Liver (tissue), 9 donors: ENCODE data around the gene ANKRD6. TPM values are rescaled to one million over a fixed set of nuclear protein-coding genes. Genes with fewer than 3 reads are reported as not detected.

Experiments used
- DNase-seq: peaks from one replicate; pipeline ENCODE4 v3.0.0-alpha.2; 2017; ENCODE audit warnings: low spot score
- H3K27ac ChIP-seq, 2 donors: one replicate each; pipeline ENCODE4 v1.7.0; 2013; ENCODE audit warnings: inconsistent platforms in 2 of 2, low read length in 2 of 2, control low read depth in 1 of 2, low read depth in 1 of 2, mild to moderate bottlenecking in 1 of 2
- H3K27me3 ChIP-seq, 4 donors: one replicate each; pipeline versions ENCODE4 v1.6.1 to v1.7.0; 2013; ENCODE audit warnings: low read length in 3 of 4, inconsistent platforms in 1 of 4, mild to moderate bottlenecking in 1 of 4, moderate library complexity in 1 of 4; ENCODE audit not compliant: control insufficient read depth in 4 of 4, insufficient read depth in 4 of 4
- H3K36me3 ChIP-seq, 4 donors: one replicate each; pipeline versions ENCODE4 v1.6.1 to v1.7.0; 2013; ENCODE audit warnings: low read length in 3 of 4, mild to moderate bottlenecking in 3 of 4, low read depth in 1 of 4, moderate library complexity in 1 of 4; ENCODE audit not compliant: control insufficient read depth in 4 of 4, insufficient read depth in 3 of 4
- H3K4me1 ChIP-seq, 4 donors: one replicate each; pipeline versions ENCODE4 v1.6.1 to v1.7.0; 2013; ENCODE audit warnings: low read length in 3 of 4, mild to moderate bottlenecking in 3 of 4, moderate library complexity in 1 of 4; ENCODE audit not compliant: control insufficient read depth in 4 of 4, insufficient read depth in 4 of 4
- H3K4me3 ChIP-seq, 3 donors: one replicate each; pipeline versions ENCODE4 v1.6.1 to v1.7.0; 2013; ENCODE audit warnings: low read length in 3 of 3, control low read depth in 1 of 3, low read depth in 1 of 3, mild to moderate bottlenecking in 1 of 3
- H3K9ac ChIP-seq, 2 donors: one replicate each; pipeline ENCODE4 v1.7.0; 2013; ENCODE audit warnings: low read length in 2 of 2, mild to moderate bottlenecking in 2 of 2, moderate library complexity in 2 of 2, control low read depth in 1 of 2, low read depth in 1 of 2
- H3K9me3 ChIP-seq, 4 donors: one replicate each; pipeline versions ENCODE4 v1.6.1 to v1.7.0; 2013; ENCODE audit warnings: low read length in 3 of 4; ENCODE audit not compliant: control insufficient read depth in 4 of 4
- EGR1 ChIP-seq, 2 donors: IDR thresholded peaks; 2 replicates each; pipeline ENCODE4 v1.6.1; 2016 to 2018; ENCODE audit warnings: antibody characterized with exemption in 2 of 2, low read depth in 2 of 2
- FOXA1 ChIP-seq: IDR thresholded peaks from 2 replicates; pipeline ENCODE4 v1.6.1; 2016; ENCODE audit warnings: antibody characterized with exemption
- FOXA2 ChIP-seq: IDR thresholded peaks from 2 replicates; pipeline ENCODE4 v1.6.1; 2016; ENCODE audit warnings: antibody characterized with exemption
- GABPA ChIP-seq, 2 donors: IDR thresholded peaks in 1 of 2; conservative IDR thresholded peaks in 1 of 2; 2 replicates each; pipeline ENCODE4 v1.6.1; 2016; ENCODE audit warnings: antibody characterized with exemption in 2 of 2, mild to moderate bottlenecking in 1 of 2, moderate library complexity in 1 of 2
- HNF4A ChIP-seq, 2 donors: conservative IDR thresholded peaks; 2 replicates each; pipeline ENCODE4 v1.6.1; 2016; ENCODE audit warnings: antibody characterized with exemption in 2 of 2, mild to moderate bottlenecking in 2 of 2
- HNF4G ChIP-seq: IDR thresholded peaks from 2 replicates; pipeline ENCODE4 v1.6.1; 2016; ENCODE audit warnings: antibody characterized with exemption
- JUND ChIP-seq, 2 donors: IDR thresholded peaks; 2 replicates each; pipeline ENCODE4 v1.6.1; 2016; ENCODE audit warnings: antibody characterized with exemption in 2 of 2
- NR2F2 ChIP-seq: IDR thresholded peaks from 2 replicates; pipeline ENCODE4 v1.6.1; 2016; ENCODE audit warnings: antibody characterized with exemption
- RAD21 ChIP-seq, 2 donors: IDR thresholded peaks; 2 replicates each; pipeline ENCODE4 v1.6.1; 2016; ENCODE audit warnings: antibody characterized with exemption in 2 of 2, mild to moderate bottlenecking in 2 of 2
- RXRA ChIP-seq, 2 donors: IDR thresholded peaks; 2 replicates each; pipeline ENCODE4 v1.6.1; 2017 to 2018; ENCODE audit warnings: antibody characterized with exemption in 2 of 2, mild to moderate bottlenecking in 1 of 2
- SP1 ChIP-seq: IDR thresholded peaks from 2 replicates; pipeline ENCODE4 v1.6.1; 2018; ENCODE audit warnings: antibody characterized with exemption, mild to moderate bottlenecking
- TAF1 ChIP-seq: conservative IDR thresholded peaks from 2 replicates; pipeline ENCODE4 v1.6.1; 2016; ENCODE audit warnings: antibody characterized with exemption, mild to moderate bottlenecking
- WGBS: extraction: QIAGEN DNeasy Blood & Tissue Kit; methylation state at CpG from one replicate; pipeline ENCODE4 v1.1.7; 2013; 5-methylcytosine and 5-hydroxymethylcytosine counted together
- polyA plus RNA-seq, 2 donors: library from polyadenylated mRNA; stranded (reverse) in 1 of 2; unstranded in 1 of 2; fragments of 200-250 nt in 1 of 2; fragments of >200 nt in 1 of 2; fragmentation: Nextera tagmentation in 1 of 2; extraction: Ambion mirVana in 1 of 2; gene quantifications; one replicate each; pipeline versions ENCODE4 v1.2.1 to v1.2.3, GENCODE V29; 2013 to 2015
- total RNA-seq, 2 donors: library from RNA; depleted of rRNA; stranded (reverse); fragments of >200 nt; gene quantifications; one replicate each; pipeline ENCODE4 v1.2.3, GENCODE V29; 2014
- TF ChIP-seq, protein P1 (sequence below): IDR thresholded peaks from 2 replicates; pipeline ENCODE4 v1.6.1; 2016; ENCODE audit warnings: antibody characterized with exemption
- TF ChIP-seq, protein P2 (sequence below): IDR thresholded peaks from 2 replicates; pipeline ENCODE4 v1.6.1; 2016; ENCODE audit warnings: antibody characterized with exemption
- TF ChIP-seq, protein P3 (sequence below): IDR thresholded peaks from 2 replicates; pipeline ENCODE4 v1.6.1; 2016; ENCODE audit warnings: antibody characterized with exemption
- TF ChIP-seq, protein P4 (sequence below): IDR thresholded peaks from 2 replicates; pipeline ENCODE4 v1.6.1; 2016; ENCODE audit warnings: antibody characterized with exemption, mild to moderate bottlenecking
- TF ChIP-seq, protein P5 (sequence below): fragments of 150-350 bp; IDR thresholded peaks from 2 replicates; pipeline ENCODE4 v1.5.1; 2017; ENCODE audit warnings: improper control_type of control experiment, low read depth, low read length; ENCODE audit not compliant: missing input control
- donor health status: healthy.
- donor health status: healthy.
- donor health status: healthy.
- donor health status: healthy.
- donor health status: healthy.

Gene ANKRD6
- total and polyA plus RNA-seq, 4 donors, result 2.9 to 9.2 (median 3.8) TPM

DNA sequence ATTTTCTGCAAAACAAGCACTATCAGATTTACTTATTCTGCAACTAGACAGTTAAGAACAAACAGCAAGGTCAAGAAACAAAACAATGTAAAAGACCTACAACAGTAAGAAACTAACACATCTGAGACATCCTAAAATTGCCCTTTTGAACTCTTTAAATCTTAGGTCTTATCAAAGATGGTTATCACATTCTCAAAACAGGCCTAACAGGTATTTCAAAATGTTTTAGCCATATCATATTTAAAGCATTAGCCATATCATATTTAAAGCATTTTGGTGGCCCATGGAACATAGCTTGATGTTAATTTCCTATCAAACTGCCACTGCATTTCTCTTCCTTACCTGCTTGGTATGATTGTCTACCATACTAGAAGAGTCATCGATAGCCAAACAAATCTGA, 216.7 kb downstream of the ANKRD6 start:
- no peak for DNase-seq
- Histone ChIP-seq H3K27me3 (no peaks in the 10 kb centered on the region), H3K27ac (no peak overlapping the region), H3K4me1 (no peaks in the 10 kb centered on the region), H3K4me3 (no peak overlapping the region), H3K9me3 (no peaks in the 10 kb centered on the region), H3K9ac (no peak overlapping the region), H3K36me3 (peaks cover 7 to 77% (median 60%) of the 10 kb centered on the region in 4 donors)
- 96% methylated on average over 1 of the region's 1 CpG for WGBS
- TF ChIP-seq JUND (IDR thresholded peaks at IDR 0.05) (no peak), TAF1 (no peak), RAD21 (IDR thresholded peaks at IDR 0.05) (no peak)
- TF ChIP-seq, protein P1, sequence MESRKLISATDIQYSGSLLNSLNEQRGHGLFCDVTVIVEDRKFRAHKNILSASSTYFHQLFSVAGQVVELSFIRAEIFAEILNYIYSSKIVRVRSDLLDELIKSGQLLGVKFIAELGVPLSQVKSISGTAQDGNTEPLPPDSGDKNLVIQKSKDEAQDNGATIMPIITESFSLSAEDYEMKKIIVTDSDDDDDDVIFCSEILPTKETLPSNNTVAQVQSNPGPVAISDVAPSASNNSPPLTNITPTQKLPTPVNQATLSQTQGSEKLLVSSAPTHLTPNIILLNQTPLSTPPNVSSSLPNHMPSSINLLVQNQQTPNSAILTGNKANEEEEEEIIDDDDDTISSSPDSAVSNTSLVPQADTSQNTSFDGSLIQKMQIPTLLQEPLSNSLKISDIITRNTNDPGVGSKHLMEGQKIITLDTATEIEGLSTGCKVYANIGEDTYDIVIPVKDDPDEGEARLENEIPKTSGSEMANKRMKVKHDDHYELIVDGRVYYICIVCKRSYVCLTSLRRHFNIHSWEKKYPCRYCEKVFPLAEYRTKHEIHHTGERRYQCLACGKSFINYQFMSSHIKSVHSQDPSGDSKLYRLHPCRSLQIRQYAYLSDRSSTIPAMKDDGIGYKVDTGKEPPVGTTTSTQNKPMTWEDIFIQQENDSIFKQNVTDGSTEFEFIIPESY, result no peak

DNA sequence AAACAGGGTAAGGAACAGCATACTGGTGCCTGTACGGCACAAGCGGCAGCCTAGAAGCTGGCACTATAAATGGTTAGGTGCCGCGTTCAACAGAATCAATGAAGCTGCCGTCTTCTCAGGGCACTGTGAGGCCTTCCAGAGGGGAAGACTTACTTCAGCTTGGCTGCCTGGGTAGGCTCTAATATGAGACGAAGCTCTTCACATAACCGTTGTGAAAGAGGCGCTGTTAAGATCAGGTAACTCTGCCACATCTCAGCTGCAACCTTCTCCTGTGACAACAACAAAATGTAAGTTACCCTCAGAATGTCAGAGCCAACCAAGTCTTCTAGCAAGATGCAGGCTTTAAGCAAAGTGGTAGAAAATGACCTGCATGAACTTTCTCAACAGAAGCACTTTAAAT, 217.6 kb downstream of the ANKRD6 start:
- Histone ChIP-seq H3K36me3 (peaks cover 7 to 78% (median 62%) of the 10 kb centered on the region in 4 donors), H3K9ac (no peak overlapping the region), H3K27me3 (no peaks in the 10 kb centered on the region), H3K4me3 (no peak overlapping the region), H3K9me3 (no peaks in the 10 kb centered on the region), H3K27ac (no peak overlapping the region), H3K4me1 (no peaks in the 10 kb centered on the region)
- no peak for TF ChIP-seq HNF4G
- no peak for DNase-seq
- 94% methylated on average over 8 of the region's 8 CpGs for WGBS

DNA sequence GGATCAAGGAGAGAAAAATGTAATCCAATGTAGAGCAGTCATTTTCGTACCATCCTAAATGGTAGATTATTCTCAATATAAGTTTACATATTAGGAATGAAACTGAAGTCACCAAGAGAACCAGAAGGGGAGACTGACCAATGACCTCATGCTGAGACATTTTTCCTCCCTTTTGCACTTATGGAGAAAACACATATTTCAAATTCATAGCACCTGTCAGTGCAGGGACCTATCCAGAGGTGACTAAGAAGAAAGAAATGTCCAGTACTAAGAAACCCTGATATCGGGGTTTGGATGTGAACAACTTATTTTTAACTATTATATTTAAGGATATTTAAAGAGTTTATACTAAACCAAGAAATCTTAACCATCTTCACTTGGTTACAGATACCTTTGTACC, 222.2 kb downstream of the ANKRD6 start:
- Histone ChIP-seq H3K4me1 (no peaks in the 10 kb centered on the region), H3K27ac (no peak overlapping the region), H3K36me3 (peaks cover 8 to 81% (median 72%) of the 10 kb centered on the region in 4 donors), H3K9me3 (no peaks in the 10 kb centered on the region), H3K27me3 (no peaks in the 10 kb centered on the region), H3K4me3 (no peak overlapping the region), H3K9ac (no peak overlapping the region)
- DNase-seq, result no peak
- WGBS, result 96% methylated on average over 2 of the region's 2 CpGs
- TF ChIP-seq SP1, result no peak
- TF ChIP-seq HNF4A (conservative IDR thresholded peaks at IDR 0.05), result no peak
- no peak for TF ChIP-seq FOXA1
- TF ChIP-seq, protein P1, result no peak
- TF ChIP-seq JUND (IDR thresholded peaks at IDR 0.05), result no peak
- no peak for TF ChIP-seq RAD21 (IDR thresholded peaks at IDR 0.05)
- TF ChIP-seq HNF4G, result no peak
- no peak for TF ChIP-seq EGR1 (IDR thresholded peaks at IDR 0.05; ENCODE audit: low read depth in 2 of 2)
- TF ChIP-seq, protein P2, sequence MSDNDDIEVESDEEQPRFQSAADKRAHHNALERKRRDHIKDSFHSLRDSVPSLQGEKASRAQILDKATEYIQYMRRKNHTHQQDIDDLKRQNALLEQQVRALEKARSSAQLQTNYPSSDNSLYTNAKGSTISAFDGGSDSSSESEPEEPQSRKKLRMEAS, result no peak
- TF ChIP-seq NR2F2, result no peak
- no peak for TF ChIP-seq FOXA2
- no peak for TF ChIP-seq GABPA (IDR thresholded peaks at IDR 0.05 in 1 of 2, conservative IDR thresholded peaks at IDR 0.05 in 1 of 2)
- TF ChIP-seq, protein P3, sequence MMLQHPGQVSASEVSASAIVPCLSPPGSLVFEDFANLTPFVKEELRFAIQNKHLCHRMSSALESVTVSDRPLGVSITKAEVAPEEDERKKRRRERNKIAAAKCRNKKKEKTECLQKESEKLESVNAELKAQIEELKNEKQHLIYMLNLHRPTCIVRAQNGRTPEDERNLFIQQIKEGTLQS, result no peak
- TF ChIP-seq RXRA (IDR thresholded peaks at IDR 0.05), result no peak
- TF ChIP-seq, protein P4, sequence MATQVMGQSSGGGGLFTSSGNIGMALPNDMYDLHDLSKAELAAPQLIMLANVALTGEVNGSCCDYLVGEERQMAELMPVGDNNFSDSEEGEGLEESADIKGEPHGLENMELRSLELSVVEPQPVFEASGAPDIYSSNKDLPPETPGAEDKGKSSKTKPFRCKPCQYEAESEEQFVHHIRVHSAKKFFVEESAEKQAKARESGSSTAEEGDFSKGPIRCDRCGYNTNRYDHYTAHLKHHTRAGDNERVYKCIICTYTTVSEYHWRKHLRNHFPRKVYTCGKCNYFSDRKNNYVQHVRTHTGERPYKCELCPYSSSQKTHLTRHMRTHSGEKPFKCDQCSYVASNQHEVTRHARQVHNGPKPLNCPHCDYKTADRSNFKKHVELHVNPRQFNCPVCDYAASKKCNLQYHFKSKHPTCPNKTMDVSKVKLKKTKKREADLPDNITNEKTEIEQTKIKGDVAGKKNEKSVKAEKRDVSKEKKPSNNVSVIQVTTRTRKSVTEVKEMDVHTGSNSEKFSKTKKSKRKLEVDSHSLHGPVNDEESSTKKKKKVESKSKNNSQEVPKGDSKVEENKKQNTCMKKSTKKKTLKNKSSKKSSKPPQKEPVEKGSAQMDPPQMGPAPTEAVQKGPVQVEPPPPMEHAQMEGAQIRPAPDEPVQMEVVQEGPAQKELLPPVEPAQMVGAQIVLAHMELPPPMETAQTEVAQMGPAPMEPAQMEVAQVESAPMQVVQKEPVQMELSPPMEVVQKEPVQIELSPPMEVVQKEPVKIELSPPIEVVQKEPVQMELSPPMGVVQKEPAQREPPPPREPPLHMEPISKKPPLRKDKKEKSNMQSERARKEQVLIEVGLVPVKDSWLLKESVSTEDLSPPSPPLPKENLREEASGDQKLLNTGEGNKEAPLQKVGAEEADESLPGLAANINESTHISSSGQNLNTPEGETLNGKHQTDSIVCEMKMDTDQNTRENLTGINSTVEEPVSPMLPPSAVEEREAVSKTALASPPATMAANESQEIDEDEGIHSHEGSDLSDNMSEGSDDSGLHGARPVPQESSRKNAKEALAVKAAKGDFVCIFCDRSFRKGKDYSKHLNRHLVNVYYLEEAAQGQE, result no peak
- TF ChIP-seq, protein P5, sequence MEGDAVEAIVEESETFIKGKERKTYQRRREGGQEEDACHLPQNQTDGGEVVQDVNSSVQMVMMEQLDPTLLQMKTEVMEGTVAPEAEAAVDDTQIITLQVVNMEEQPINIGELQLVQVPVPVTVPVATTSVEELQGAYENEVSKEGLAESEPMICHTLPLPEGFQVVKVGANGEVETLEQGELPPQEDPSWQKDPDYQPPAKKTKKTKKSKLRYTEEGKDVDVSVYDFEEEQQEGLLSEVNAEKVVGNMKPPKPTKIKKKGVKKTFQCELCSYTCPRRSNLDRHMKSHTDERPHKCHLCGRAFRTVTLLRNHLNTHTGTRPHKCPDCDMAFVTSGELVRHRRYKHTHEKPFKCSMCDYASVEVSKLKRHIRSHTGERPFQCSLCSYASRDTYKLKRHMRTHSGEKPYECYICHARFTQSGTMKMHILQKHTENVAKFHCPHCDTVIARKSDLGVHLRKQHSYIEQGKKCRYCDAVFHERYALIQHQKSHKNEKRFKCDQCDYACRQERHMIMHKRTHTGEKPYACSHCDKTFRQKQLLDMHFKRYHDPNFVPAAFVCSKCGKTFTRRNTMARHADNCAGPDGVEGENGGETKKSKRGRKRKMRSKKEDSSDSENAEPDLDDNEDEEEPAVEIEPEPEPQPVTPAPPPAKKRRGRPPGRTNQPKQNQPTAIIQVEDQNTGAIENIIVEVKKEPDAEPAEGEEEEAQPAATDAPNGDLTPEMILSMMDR, result no peak
- TF ChIP-seq TAF1, result no peak
